Subcutaneous adipose tissue (tissue), 4 donors: ENCODE results near the gene S100A4. TPM values are rescaled to one million over a fixed set of nuclear protein-coding genes. Genes with fewer than 3 reads are reported as not detected.

Experiments
- CTCF ChIP-seq: fragments of 450-650 bp; IDR thresholded peaks from one replicate; pipeline ENCODE4 v1.5.1; 2016; ENCODE audit warnings: low read depth, mild to moderate bottlenecking, control low read depth, antibody characterized with exemption, moderate library complexity
- total RNA-seq, 4 donors: library from RNA; depleted of rRNA; stranded (reverse); fragments of >200 nt; gene quantifications; one replicate each; pipeline ENCODE4 v1.1.0, GENCODE V29; 2016

The S100A4 gene
- total RNA-seq, 4 donors from 2014 or later = 497 to 1,679 (median 1,241) TPM

GRCh38 chr1:153578936-153579335 lies 33.3 kb upstream of the S100A4 start:
- TF ChIP-seq CTCF = no peak

DNA sequence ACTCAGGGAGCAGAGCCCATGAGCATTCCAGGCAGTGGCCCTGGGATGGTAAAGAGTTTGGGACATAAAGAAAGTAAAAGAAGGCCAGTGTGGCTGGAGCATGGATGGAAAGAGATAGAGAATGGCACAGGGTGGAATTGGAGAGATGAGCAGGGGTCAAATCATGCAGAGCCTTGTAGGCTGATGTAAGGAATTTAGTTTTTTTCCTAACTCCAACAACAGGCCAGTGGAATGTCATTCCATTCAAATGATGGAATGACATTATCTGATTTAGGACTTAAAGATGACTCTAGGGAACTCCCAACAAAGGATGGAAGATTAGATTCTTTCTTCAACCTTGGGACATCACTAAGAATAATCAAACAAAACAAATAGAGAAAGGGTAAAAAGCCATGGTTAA lies 32.9 kb upstream of the S100A4 start:
- TF ChIP-seq CTCF = no peak

GRCh38 chr1:153577624-153578051 lies 32.0 kb upstream of the S100A4 start:
- no peak for TF ChIP-seq CTCF

- no peak for TF ChIP-seq CTCF
Observed at GRCh38 chr1:153577138-153577537, 31.5 kb upstream of the S100A4 start.

- no peak for TF ChIP-seq CTCF
Observed at GRCh38 chr1:153573351-153573750, 27.7 kb upstream of the S100A4 start.

- TF ChIP-seq CTCF = no peak
Observed at GRCh38 chr1:153572569-153573015, 27.0 kb upstream of the S100A4 start.

GRCh38 chr1:153571706-153572105 lies 26.1 kb upstream of the S100A4 start:
- no peak for TF ChIP-seq CTCF
